Inferior parietal cortex (tissue), 1 donor: ENCODE data around the gene RNASE7.

Experiments
- DNase-seq: peaks from one replicate; pipeline ENCODE4 v3.0.0-alpha.2; 2016; ENCODE audit errors: extremely low spot score

Gene RNASE7

DNA sequence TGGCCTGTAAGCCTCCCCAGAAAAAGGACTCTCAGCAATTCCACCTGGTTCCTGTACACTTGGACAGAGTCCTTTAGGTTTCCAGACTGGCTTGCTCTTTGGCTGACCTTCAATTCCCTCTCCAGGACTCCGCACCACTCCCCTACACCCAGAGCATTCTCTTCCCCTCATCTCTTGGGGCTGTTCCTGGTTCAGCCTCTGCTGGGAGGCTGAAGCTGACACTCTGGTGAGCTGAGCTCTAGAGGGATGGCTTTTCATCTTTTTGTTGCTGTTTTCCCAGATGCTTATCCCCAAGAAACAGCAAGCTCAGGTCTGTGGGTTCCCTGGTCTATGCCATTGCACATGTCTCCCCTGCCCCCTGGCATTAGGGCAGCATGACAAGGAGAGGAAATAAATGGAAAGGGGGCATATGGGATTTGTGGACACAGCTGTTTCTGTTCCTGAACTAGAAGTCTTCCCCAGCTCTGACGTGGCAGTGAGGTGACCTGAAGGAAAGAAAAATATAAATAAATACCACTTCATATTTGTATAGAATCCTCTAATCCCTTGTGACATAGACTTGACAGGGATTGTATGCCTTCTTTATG lies 1.3 kb downstream of the RNASE7 start:
- no peak for DNase-seq

DNA sequence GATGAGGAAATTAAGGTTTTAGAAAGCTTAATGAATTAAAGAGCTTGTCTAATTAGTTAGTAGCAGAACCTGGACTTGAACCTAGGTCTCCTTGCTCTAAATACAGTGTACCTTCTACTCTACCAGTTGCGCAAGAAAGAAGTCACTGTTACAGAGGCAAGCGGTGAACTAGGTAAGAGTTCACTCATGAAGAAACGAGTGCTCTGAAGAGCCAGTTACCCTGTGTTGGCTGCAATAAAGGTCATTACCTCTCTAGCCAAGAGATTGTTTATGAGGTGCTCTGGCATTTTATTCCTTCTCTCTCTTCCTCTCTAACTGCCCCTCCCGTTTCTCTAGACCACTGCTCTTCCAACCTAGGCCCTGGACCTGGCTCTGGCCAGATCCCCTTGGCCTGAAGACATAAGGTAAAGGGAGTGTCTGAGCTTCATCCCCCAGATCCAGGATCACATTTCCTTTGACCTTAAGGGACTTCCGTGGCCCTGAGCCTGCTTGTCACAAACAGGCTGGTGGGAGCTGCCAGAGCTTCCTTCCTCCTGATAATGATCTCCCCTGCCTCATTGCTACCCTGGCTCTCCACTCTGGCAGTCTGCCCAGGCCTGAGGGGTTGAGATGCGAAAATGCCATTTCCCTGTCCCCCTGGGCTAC lies 1.9 kb downstream of the RNASE7 start:
- DNase-seq: no peak

DNA sequence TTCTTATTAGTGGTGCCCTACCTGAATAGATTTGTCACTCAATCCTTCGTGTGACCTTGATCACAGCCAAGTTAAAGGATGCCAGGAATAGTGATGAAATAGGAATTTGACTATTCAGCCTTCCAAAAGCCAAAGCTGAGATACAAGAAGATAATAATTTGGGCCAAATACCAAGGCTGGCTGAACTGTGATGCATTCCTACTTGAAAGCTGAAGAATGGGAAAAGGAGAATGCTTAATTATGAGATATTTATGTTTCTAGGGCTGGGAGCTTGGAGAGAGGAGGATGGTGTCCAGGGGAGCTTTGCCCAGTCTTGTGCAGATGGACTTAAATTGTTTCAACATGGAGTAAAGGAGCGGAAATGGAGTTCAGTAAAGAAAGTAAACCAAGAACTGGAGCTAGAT lies 5.2 kb downstream of the RNASE7 start:
- no peak for DNase-seq

DNA sequence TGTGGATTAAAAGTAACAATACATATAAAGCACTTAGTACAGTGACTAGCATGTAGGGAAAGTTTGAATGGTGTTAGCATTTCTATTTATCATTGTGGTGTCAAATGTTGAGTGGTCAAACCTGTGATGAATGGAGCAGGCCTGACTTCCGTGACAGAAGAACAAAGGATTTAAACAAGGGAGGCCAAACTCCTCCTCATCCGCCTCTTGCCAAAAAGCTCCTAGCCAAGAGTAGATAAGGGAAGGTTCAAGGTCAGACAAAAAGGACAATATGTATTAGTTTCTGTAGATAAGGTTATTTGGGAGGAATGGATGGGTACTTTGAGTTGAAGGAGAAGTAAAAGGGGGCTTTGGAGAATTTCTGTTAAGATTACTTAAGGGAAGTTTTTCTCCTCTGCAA lies 6.5 kb downstream of the RNASE7 start:
- DNase-seq: no peak

DNA sequence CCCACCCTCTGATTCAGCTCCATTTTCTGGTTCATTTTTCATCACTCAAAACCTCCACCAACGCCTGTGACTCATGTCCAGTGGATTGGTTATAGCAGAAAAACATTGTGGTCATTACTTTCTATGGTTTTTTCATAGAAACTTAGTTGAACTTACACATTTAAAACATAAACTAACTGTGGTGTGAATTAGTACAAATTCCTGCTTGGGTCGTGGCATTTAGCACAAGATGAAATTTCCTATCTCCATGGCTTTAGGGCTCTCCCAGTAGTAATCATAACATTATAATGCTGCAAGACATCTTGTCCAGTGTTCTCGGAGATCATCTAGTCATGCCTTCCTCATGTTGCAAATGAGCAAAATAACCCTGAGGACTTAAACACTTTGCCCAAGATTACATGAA lies 7.1 kb downstream of the RNASE7 start:
- no peak for DNase-seq

DNA sequence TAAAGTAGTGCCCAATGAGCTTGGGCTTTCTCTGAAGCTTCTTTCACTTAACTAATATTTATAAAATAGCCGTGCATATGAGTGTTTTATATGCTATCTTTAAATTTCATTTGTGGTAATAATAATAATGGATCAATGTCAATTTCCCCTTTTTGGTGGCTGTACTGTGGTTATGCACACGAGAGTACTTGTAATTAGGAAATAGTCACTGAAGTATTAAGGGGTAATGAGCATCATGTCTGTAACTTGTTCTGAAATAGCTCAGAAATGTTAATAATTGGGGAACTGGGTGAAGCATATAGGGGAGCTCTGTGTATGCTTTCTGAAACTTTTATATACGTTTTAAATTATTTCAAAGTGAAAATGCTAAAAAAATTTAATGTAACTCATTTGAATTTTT lies 8.4 kb downstream of the RNASE7 start:
- DNase-seq: no peak

DNA sequence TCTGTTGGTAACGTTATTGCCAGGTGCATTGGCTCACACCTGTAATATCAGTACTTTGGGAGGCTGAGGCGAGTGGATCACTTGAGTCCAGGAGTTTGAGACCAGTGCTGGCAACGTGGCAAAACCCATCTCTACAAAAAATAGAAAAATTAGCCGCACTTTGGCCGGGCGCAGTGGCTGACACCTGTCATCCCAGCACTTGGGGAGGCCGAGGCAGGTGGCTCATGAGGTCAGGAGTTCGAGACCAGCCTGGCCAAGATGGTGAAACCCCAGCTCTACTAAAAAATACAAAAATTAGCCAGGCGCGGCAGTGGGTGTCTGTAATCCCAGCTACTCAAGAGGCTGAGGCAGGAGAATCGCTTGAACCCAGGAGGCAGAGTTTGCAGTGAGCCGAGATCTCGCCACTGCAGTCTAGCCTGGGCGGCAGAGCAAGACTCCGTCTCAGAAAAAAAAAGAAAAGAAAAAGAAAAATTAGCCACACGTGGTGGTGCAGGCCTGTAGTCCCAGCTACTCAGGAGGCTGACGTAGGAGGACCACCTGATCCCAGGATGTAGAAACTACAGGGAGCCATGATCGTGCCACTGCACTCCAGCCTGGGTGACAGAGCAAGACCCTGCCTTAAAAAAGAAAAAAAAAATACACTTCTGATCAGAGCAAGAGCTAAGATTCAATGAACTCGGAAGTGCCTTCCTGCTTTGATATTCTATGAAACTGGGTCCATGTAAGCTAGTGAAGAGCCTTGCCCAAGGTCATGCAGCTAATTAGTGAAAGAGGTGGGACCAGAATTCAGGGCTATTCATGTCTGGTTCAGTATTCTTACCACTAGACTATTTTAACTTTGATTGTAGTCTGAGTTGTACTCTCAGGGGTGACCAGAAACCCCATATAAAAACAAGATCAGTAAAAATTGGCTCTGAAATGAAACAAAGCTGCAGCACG lies 11.3 kb downstream of the RNASE7 start:
- DNase-seq: no peak

DNA sequence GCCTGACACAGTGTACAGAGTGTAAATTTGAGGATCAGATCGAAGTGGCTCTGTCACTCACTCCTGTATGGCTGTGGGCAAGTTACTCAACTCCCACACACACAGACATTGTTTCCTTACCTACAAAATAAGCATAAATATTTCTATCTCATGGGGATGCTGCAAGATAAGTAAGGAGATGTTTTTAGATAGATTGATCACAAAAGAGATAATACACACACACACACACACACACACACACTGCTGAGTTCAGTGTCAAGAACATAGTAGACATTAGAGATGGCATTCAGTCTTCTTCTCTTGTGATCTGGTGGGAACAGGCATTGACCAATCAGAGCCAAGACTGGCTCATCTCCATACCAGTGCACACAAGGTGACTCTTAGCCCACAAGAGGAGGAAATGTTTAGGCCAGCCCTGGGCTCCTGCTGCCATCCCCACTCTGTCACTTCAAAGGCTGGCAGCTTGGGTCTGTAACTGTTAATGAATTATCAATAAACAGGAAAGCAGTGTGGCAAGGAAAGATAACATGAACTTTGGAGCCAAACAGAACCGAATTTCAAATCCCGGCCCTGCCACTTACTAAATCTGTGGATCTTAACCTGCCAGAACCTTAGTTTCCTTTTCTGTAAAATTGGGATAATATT lies 12.1 kb downstream of the RNASE7 start:
- DNase-seq: no peak

DNA sequence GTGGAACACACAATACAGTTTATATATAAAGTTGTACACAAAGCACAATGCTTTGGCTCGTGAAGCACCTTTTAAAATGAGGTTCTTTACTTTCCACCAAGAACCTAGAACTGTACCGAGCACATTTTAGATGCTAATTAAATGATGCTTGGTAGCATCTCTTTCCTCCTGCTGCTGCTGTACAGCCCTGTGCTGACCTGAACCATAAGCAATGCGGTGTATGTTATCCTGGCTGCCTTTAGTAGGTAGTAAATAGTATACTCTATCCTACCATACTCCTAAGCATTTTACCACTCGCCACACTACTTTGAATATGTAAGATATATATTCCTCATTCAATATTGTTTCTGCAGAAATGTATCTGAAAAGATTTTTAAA lies 12.6 kb downstream of the RNASE7 start:
- DNase-seq: no peak

DNA sequence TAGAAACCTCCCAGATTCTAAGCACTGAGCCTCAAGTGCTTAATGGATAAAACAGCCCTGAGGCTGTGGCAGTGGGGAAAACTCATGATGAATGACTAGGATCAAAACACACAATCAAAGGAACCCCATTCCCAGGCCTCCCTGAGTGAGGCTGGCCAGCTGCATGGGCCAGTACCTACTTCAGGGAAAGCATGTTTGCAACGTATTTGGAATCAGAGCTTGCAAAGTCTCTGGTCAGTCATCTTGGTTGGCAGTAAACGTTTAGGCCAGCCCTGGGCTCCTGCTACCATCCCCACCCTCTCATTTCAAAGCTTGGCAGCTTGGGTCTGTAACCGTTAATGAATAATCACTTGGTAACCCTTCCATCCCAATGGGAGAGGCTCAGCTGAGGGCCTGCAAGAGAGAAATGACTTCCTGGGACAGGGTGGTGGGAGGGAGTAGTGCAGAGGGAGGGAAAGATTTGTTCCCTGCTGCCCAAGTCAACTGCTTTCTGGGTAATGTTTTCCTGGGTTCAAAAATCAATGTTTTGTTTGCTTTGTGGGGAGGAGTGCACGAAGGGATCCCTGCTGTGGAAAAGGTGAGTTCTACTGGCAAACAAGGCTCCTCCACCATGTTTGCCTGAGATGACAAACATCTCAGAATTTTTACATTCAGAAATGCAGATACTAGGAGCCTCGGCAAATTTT lies 13.4 kb downstream of the RNASE7 start:
- DNase-seq: no peak

DNA sequence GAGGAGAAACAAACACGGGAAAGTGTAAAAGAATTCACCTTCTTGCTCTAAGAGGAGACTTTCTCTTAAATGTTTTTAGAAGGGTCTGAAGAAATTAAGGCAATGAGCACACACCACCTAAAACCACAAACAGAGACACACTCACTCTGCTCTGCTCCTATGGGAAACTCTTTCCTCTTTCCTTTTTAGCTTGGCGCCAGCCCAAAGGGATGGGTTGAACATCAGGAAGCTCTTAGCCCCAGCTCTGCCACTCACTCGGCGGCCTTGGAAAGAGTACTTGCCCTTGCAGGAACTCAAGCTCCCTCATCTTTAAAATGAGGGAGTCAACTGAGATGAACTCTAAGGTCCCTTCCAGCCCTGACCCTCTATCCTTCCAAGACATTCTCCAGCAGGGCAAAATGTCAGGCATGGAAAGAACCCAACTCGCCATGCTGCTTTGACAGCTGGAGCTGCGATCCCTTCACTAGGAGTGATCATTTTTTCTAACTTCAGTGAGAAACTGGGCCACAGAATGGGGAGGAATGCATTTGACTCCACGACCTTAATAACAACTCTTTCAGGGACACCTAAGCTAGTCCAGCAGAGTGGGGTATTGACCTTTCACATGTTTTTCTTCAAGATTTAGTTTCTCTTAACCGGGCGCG lies 14.5 kb downstream of the RNASE7 start:
- DNase-seq: no peak

DNA sequence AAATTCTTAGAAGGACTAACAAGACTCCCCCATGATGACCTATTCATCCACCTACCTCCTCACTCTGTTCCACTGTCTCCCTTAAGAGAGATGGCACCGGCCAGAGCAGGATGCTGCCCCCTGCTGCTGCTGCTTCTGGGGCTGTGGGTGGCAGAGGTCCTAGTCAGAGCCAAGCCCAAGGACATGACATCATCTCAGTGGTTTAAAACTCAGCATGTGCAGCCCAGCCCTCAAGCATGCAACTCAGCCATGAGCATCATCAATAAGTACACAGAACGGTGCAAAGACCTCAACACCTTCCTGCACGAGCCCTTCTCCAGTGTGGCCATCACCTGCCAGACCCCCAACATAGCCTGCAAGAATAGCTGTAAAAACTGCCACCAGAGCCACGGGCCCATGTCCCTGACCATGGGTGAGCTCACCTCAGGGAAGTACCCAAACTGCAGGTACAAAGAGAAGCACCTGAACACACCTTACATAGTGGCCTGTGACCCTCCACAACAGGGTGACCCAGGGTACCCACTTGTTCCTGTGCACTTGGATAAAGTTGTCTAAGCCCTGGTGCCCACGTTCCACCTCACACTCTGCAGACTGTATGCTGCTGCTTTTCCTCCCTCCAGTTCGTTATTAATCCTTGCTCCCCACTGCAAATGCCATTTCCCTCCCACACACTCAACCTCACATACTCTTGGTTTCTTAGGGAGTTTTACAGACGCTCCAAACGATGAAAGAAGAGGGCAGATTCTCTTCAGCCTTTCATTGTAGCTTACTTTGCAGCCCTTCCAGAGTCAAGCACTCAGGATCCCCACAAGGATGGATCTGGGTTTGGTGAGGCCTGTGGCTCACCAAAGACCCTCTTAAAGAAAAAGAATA lies 15.9 kb downstream of the RNASE7 start, which contains the start of gene RNASE8:
Gene RNASE8, plus strand, starts transcription at position 20 of the 873 bp plus-strand sequence. Its CDS starts 71 bp downstream, at position 91.
- DNase-seq: no peak

DNA sequence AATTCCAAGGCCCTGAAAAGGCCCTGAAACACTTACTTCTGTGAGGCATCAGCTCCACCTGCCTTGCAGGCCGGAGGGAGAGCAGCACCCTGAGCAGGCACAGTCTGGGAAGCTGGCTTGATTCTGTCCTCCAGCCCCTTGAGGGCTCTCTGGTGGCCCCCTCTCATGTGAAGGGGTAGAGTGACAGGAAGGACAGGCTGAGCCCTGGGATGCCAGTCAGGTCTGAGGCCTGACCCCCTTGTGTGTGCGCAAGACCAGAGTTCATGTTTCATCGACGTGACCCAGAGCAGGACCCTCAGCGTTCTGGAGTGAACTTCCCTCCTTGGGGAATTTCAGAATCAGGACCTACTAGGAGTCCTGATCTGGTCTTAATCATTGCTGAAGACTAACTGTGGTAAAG lies 16.7 kb downstream of the RNASE7 start:
- DNase-seq: no peak

DNA sequence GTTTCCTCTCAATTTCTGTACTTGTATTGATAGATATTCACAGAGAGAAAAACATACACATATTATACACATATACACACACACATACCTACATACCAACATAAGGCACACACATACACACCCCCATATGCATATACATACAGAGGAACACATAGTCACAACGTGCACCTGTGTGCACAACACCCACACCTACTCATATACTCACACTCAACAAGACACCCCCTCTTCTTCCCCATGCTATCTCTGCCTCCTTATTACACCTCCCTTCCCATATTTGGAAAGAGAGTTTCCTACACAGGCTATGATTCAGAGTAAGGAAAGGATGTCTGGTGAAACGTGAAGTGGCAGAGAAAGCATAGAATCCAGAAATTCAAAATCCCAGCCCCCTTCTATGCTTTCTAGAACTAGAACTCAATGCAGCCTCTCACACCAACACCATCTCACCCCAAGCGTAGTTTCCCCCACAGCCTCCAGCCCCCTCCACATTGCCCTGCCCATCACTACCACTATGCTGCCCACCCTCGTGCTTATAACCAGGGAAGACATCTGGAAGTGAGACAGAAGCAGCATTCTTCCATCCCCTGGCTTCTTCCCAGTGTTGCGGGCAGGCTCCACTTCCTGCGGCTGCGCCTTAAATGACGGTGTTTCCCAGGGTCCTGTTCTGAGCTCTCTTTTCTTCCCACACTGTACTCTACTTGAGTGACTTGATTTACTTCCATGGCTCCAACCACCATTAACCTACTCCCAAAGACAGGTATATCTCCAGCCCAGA lies 17.9 kb downstream of the RNASE7 start:
- no peak for DNase-seq

DNA sequence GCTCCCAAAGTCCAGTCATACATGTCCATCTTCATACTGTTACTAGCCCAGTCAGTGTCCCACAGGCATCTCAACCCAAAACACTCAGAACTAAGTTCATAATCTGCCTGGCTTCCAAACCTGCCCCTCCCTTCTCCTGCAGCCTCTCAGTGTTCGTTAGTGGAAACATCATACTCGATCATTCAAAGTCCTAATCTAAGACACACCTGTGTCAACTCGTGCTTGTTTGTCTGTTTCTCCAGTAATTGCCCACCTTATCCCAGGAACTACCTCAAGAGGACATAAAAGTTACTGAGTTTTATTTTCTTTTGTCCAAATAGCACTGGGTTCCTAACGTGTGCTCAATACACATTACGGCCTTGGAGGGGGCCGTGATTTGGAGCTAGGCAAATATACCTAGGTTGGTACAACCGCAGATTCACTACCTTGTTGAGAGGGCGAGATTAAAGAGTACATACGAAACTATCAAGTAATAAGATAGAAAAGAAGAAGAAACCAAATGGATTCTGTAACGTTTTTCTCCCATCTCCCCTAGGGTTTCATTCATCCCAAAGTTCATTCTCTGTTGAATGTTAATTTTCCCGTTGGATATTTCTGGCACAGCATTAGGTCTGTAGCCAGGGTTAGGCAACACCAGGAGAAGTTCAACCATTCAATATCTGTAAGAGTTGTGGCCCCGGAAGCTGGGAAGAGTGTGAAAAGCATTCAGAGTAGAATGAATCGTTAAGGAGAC lies 18.6 kb downstream of the RNASE7 start:
- DNase-seq: no peak

DNA sequence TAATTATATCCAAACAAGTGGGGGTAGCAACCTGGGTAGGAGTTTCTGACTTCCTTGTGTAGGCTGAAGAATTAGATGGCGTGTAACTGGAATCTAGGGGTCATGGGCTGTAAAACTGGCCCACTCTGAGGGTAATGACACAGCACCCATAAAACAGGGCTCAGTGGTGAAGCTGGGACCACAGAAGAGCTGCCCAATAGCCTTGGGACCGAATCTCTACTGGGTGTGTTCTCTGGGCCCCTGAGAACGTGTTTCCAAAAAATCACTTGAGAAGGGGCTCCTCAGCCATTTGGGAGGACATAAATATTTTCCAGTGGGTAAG lies 19.1 kb downstream of the RNASE7 start:
- DNase-seq: no peak

DNA sequence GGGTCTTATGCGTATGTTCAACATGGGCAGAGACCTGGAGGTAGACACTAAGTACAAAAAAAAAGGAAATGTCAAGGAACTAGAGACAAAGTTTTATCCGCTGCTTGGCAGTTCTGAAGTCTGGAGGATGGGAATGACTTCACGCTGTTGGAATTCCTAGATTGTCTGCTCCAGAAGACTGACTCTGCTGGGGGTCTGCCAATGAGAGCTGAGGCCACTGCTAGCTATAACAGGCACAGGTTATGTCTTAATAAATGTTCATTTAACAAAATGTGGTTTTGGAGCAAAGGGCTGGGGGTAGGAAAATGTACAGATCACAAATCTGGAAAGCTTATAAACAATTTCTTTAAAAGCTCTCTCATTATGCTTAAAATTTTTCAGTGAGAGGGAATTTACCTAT lies 21.3 kb downstream of the RNASE7 start:
- DNase-seq: no peak

DNA sequence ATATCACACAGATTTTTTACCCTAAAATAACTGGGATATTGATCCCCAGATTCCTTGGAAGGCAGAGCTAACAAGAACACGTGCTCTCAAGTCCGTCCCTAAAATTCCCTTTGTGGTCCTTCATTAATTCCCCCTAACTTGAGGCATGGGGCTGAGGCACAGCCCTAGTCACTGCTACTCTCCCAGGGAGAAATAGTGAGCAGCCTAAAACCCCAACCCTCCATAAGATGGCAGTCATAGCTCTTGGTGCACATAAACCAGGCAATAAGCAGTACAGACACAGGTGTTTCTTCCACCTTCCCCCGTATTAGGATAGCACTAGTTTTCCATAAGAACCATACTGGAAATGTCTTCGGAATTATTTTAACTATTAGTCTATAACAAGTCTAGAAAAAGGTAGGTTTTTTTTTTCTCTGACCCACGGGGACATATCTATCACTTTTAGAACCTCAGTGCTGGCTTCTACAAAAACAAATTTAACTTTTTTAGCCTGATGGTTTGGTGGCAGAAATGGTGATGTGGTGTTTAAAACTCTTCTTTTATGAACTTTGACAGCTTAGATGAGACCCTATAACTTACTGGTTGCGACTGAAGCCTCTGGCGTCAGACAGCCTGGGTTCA lies 24.8 kb downstream of the RNASE7 start:
- no peak for DNase-seq
